Bronchial epithelial cell (primary cell): Measurements from ENCODE around the gene MDFI. TPM values are rescaled to one million over a fixed set of nuclear protein-coding genes. Genes with fewer than 3 reads are reported as not detected.

Source experiments
- DNase-seq: peaks from one replicate; pipeline ENCODE4 v3.0.0-alpha.2; 2010; ENCODE audit warnings: low read depth
- FAIRE-seq: peaks from 2 replicates; lab custom pipeline; 2011; peaks lifted over from hg19 to GRCh38; lab: Jason Lieb, UNC
- H3K27me3 ChIP-seq: 2 replicates; pipeline ENCODE4 v1.5.1; 2011; ENCODE audit warnings: low read length; ENCODE audit not compliant: control insufficient read depth, insufficient read depth
- H3K36me3 ChIP-seq: 2 replicates; pipeline ENCODE4 v1.5.1; 2011; ENCODE audit warnings: low read length; ENCODE audit not compliant: control insufficient read depth, insufficient read depth
- H3K4me3 ChIP-seq: 2 replicates; pipeline ENCODE4 v1.5.1; 2011; ENCODE audit warnings: mild to moderate bottlenecking, low read depth, low read length, control low read depth
- total RNA-seq: library from RNA; depleted of rRNA; stranded (reverse); fragments of >200 nt; gene quantifications from 2 replicates; pipeline ENCODE4 v1.2.1, GENCODE V29; 2014
- TF ChIP-seq, protein P1 (sequence below): IDR thresholded peaks from 2 replicates; pipeline ENCODE4 v1.5.1; 2011; ENCODE audit warnings: mild to moderate bottlenecking, moderate library complexity, low read length, control low read depth, inconsistent platforms; ENCODE audit not compliant: insufficient read depth, severe bottlenecking

The MDFI gene
- total RNA-seq, 1 donor from 2014 or later: 57.1 TPM

- no peaks in the 10 kb centered on the region for H3K27me3 ChIP-seq
- FAIRE-seq (no peak), DNase-seq (no peak)
- H3K36me3 ChIP-seq: peaks cover 23% of the 10 kb centered on the region
- TF ChIP-seq, protein P1, sequence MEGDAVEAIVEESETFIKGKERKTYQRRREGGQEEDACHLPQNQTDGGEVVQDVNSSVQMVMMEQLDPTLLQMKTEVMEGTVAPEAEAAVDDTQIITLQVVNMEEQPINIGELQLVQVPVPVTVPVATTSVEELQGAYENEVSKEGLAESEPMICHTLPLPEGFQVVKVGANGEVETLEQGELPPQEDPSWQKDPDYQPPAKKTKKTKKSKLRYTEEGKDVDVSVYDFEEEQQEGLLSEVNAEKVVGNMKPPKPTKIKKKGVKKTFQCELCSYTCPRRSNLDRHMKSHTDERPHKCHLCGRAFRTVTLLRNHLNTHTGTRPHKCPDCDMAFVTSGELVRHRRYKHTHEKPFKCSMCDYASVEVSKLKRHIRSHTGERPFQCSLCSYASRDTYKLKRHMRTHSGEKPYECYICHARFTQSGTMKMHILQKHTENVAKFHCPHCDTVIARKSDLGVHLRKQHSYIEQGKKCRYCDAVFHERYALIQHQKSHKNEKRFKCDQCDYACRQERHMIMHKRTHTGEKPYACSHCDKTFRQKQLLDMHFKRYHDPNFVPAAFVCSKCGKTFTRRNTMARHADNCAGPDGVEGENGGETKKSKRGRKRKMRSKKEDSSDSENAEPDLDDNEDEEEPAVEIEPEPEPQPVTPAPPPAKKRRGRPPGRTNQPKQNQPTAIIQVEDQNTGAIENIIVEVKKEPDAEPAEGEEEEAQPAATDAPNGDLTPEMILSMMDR: no peak
- no peak overlapping the region for H3K4me3 ChIP-seq
Measured at GRCh38 chr6:41593406-41593805, 44.9 kb upstream of the MDFI start.

- no peak for FAIRE-seq
- Histone ChIP-seq H3K27me3 (no peaks in the 10 kb centered on the region), H3K36me3 (peaks cover 23% of the 10 kb centered on the region), H3K4me3 (no peak overlapping the region)
- DNase-seq: no peak
- TF ChIP-seq, protein P1: no peak
Measured at GRCh38 chr6:41593839-41594238, 44.4 kb upstream of the MDFI start.

DNA sequence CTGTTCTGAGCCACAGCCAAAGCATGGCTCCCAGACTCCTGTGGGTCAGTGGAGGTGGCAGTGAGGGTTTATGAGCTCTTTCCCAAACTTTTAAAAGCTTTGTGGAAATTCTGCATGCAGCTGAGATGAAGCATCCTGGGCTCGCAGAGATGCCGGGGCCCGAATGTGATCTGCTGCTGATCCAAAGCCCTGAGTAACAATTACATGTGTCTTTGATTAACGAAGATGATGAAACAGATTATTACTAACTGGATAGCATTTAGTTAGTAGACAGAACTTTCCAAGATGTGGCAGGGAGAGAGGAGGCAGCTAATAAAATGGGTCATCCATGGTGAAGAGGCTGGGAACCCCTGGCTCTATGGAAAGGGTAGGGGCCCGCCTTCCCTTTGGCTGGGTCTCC lies 43.9 kb upstream of the MDFI start:
- FAIRE-seq: no peak
- no peak for DNase-seq
- Histone ChIP-seq H3K27me3 (no peaks in the 10 kb centered on the region), H3K36me3 (peaks cover 21% of the 10 kb centered on the region), H3K4me3 (no peak overlapping the region)
- TF ChIP-seq, protein P1: no peak

- peaks cover 19% of the 10 kb centered on the region for H3K36me3 ChIP-seq
- H3K27me3 ChIP-seq: no peaks in the 10 kb centered on the region
- TF ChIP-seq, protein P1: no peak
- FAIRE-seq: no peak
- no peak overlapping the region for H3K4me3 ChIP-seq
- no peak for DNase-seq
Measured at GRCh38 chr6:41594766-41595165, 43.5 kb upstream of the MDFI start.

DNA sequence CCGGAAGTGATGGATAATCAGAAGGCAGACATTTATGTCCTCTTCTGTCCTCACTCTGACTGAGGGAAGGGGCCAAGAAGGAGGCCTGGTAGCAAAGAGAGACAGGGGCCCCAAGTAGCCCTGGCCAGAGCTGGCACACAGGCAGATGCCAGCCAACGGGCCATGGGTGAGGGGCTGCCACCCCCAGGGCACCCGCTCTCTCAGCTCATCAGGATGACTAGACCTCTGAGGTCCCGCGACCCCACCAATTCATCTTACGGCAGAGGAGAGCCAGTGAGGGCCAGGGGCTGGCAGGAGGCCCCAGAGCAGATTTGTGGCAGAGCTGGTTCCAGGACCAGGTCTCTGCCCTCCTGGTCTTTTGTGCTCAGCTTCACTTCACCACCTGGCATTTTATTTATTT lies 43.1 kb upstream of the MDFI start:
- DNase-seq (no peak), FAIRE-seq (no peak)
- TF ChIP-seq, protein P1: no peak
- no peak overlapping the region for H3K4me3 ChIP-seq
- no peaks in the 10 kb centered on the region for H3K27me3 ChIP-seq
- H3K36me3 ChIP-seq: peaks cover 17% of the 10 kb centered on the region

DNA sequence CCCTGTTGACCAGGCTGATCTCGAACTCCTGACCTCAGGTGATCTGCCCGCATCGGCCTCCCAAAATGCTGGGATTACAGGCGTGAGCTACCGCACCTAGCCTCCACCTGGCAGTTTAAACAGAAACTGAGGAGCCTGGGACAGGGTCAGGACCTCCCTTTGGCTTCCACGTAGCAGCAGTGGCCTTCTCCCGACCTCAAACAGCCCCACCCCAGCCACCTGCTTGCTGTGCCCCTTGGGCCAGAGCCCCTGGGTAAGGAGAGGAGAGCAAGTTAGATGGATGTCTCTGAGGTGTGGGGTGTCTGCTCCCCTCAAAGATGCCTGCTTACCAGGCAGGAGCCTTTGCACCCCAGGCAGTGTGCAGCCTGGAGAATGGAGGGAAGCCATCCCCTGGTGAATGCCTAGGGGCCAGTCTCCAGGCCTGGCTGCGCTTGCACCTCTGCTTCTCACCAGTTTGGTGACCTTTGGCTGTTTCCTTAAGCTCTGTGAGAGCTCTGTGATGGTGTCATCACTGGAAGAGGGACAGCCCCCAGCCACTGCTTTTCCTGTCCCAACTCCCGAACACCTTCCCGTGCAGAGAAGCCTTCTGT lies 42.1 kb upstream of the MDFI start:
- Histone ChIP-seq H3K4me3 (no peak overlapping the region), H3K27me3 (no peaks in the 10 kb centered on the region), H3K36me3 (peaks cover 9% of the 10 kb centered on the region)
- FAIRE-seq: no peak
- no peak for DNase-seq
- TF ChIP-seq, protein P1: no peak
